Peyer's patch (tissue), 4 donors: ENCODE measurements around the gene RSPH10B2.
"Not testable (repeated sequence)": the region's sequence is repeated elsewhere in the genome, so short reads cannot be mapped to it uniquely, and the experiment has no call there.

Experiments
- CTCF ChIP-seq, 6 experiments: fragments of 450-650 bp in 4 of 6; fragments of 200-600 bp in 2 of 6; sonication (generic) in 1 of 6; IDR thresholded peaks; one replicate each; pipeline ENCODE4 v1.5.1; 2017 to 2019; ENCODE audit warnings: antibody characterized with exemption in 6 of 6, mild to moderate bottlenecking in 3 of 6, moderate library complexity in 1 of 6
- POLR2A ChIP-seq, 2 donors: fragments of 450-650 bp; IDR thresholded peaks; one replicate each; pipeline ENCODE4 v1.5.1; 2017; ENCODE audit warnings: antibody characterized with exemption in 2 of 2, mild to moderate bottlenecking in 2 of 2, moderate library complexity in 2 of 2

- TF ChIP-seq CTCF, POLR2A (IDR thresholded peaks at IDR 0.05): not testable (repeated sequence)
Measured at GRCh38 chr7:6797218-6797617, 43.3 kb downstream of the RSPH10B2 start.
